Retinal pigment epithelial cell (primary cell): ENCODE results near the gene SCAANT1.

ENCODE experiments used
- DNase-seq: peaks from one replicate; pipeline ENCODE4 v3.0.0-alpha.2; 2010; ENCODE audit warnings: low read depth
- H3K4me3 ChIP-seq: 2 replicates; pipeline ENCODE4 v1.5.1; 2011; ENCODE audit warnings: mild to moderate bottlenecking, low read length, control low read depth, moderate library complexity
- CTCF ChIP-seq: conservative IDR thresholded peaks from 2 replicates; pipeline ENCODE4 v1.5.1; 2011; ENCODE audit warnings: low read depth, low read length, control low read depth, inconsistent platforms

SCAANT1 gene

GRCh38 chr3:63954182-63954581, 42.0 kb upstream of the SCAANT1 start:
- no peak overlapping the region for H3K4me3 ChIP-seq
- DNase-seq, result no peak
- no peak for TF ChIP-seq CTCF

GRCh38 chr3:63952248-63952594, 40.0 kb upstream of the SCAANT1 start:
- DNase-seq, result no peak
- no peak for TF ChIP-seq CTCF
- no peak overlapping the region for H3K4me3 ChIP-seq

GRCh38 chr3:63951492-63952247, 39.5 kb upstream of the SCAANT1 start:
- TF ChIP-seq CTCF, result no peak
- DNase-seq, result no peak
- H3K4me3 ChIP-seq, result no peak overlapping the region

- no peak for DNase-seq
- no peak overlapping the region for H3K4me3 ChIP-seq
- TF ChIP-seq CTCF, result no peak
Observed at GRCh38 chr3:63950698-63951097, 38.5 kb upstream of the SCAANT1 start.

GRCh38 chr3:63949005-63949404, 36.8 kb upstream of the SCAANT1 start:
- TF ChIP-seq CTCF, result no peak
- no peak for DNase-seq
- H3K4me3 ChIP-seq, result no peak overlapping the region

- no peak for DNase-seq
- H3K4me3 ChIP-seq, result no peak overlapping the region
- TF ChIP-seq CTCF, result no peak
Observed at GRCh38 chr3:63947594-63947993, 35.4 kb upstream of the SCAANT1 start.

- no peak for DNase-seq
- H3K4me3 ChIP-seq, result no peak overlapping the region
- no peak for TF ChIP-seq CTCF
Observed at GRCh38 chr3:63946753-63947152, 34.6 kb upstream of the SCAANT1 start.
